GM18507 (cell line): Measurements from ENCODE around the gene RTN4.

Experiments used
- DNase-seq: peaks from one replicate; pipeline ENCODE4 v3.0.0; 2011; ENCODE audit warnings: low read depth; ENCODE audit not compliant: insufficient read length; ENCODE audit errors: extremely low spot score
- FAIRE-seq: peaks from 2 replicates; lab custom pipeline; 2011; peaks lifted over from hg19 to GRCh38; lab: Jason Lieb, UNC

RTN4 gene

DNA sequence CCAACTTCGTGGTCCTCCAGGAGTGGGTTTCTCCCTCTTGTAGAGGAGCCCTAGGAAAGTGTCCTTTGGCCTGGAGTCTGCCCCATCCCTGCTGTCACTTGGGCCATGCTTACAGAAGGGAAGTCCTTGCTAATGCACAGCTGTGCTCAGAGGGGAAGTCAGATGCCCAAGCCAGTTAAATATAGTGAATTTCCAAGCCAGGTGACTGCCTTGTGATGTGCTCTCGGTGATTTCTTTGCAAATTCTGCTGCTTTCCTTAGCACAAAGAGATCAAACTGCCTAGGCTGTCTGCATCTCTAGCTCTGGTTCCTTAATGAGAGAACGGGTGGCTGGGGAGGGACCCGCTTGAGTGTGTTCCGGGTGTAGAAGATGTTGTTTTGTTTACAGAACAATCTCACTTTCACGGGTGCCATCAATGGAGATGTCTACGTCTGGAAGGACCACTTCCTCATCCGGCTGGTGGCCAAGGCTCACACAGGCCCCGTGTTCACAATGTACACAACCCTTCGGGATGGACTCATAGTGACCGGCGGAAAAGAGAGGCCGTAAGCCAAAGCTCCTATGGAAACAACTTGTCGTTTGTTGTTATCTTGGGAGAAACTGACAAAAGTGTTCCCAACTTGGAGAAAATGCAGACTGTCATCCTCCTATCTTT is 91.4 kb downstream of the RTN4 start:
- DNase-seq: no peak
- no peak for FAIRE-seq

DNA sequence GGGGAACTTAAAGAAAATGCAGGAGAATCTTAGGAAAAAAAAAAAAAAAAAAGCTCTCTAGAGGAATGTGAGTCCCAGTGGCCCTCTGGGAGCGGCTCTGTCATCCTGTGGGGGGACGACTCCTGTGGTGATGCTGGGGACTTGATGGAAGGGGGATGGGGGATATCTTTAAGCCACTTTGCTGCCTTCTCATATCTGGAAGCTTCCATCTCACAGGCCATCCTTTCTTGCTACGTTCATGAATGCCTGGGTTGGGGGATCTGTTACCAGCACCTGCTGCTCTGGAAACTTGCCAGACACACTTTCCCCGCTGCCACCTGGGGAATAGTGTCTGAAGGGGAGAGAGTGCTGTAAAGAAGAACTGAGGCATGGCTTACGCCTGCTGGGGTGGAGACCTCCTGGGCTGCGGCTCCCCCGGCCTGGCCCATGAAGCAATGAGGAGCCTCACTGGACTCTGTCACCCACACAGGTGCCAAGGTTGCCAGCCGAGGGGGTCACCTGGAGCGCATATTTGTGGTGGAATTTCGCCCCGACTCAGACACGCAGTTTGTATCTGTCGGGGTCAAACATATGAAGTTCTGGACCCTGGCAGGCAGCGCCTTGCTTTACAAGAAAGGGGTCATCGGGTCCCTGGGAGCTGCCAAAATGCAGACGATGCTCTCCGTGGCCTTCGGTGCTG is 92.8 kb downstream of the RTN4 start:
- DNase-seq (no peak), FAIRE-seq (no peak)

DNA sequence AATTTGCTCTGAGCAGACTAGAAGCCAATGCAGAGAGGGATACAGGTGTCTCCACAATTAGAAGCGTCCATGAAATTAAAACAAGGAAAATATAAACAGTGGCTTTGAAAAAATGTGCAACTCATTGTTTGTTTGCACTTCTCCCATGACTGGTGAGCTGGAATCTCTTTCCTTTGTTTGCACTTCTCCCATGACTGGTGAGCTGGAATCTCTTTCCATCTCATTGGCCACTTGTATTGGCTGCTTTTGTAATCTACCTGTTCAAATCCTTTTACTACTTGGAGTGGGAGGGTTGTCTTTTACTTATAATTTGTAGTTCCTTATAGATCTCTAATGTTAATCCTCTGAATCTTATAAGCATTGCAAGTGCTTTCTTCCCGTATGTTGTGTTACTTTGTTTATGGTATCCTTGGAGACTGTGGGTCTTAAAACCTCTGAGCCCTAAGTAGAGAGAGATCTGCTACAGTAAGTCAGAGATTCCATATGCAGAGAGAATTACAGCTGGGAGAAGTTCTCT is 94.1 kb downstream of the RTN4 start:
- no peak for FAIRE-seq

DNA sequence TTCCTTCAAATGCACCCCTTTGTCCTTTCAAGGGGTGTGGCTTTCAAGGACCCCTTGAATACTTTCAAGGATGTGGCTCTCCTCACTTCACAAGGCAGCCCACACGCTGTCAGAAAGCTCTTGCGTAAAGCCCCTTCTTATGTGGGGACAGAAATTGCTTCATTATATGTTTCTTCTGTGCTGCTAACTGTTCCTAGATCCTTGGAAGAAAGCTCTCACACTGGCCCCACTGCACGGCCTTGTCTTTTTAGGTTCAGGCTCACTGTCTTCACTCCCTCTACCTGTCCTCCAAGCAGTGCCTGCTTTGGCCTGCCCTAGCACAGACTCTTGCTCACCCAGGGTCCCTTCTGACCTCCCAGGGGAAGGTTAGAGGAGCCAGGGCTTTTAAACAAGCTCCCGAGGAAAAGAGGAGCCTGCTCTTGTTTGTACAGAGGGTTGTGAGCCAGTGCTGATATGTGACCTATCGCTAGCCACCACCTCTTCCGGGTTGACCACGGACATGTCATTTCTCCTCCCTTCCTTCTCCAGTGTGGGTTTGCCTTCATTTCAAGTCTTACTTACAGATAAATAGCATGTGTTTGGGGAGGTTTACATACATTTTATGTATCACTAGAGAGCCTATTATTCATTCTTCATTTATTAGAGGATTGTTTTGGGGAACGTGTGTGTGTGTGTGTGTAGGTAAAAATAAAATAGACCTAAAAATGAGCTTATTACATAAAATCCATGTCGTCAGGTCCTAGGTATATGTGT is 94.7 kb downstream of the RTN4 start:
- no peak for FAIRE-seq
- DNase-seq: no peak

More for the DNA sequence above, 94.1 kb downstream of the RTN4 start:
- DNase-seq: no peak

DNA sequence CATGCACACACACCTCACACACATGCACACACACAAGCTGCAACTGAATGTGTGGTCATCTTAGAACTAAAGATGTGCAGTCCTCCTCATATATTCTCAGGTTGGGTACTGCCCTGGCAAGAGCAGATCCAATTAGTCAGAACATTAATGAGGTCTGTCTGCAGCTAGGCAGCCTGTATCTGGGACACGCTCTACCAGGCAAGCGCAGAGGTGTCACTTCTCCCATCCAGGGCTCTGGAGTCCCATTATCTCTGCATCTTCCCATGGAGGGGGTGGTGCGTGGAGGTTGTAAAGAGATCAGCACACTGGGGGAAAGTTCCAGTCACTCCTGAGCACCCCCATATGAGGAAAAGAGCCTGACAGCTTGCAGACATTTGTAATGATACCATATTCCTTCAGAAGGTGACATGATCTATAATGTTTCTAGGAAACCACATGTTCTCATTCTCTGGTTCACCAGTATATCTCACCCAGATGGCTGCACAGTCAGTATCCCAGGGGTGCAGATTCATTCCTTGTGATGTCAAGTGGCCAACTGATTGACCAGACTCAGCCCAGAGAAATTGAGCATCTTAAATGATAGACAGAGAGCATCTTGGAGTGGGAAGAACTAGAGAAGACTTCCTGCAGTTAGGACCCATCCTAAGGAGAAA is 95.4 kb downstream of the RTN4 start:
- FAIRE-seq (peak; percentile 29), DNase-seq (no peak)

DNA sequence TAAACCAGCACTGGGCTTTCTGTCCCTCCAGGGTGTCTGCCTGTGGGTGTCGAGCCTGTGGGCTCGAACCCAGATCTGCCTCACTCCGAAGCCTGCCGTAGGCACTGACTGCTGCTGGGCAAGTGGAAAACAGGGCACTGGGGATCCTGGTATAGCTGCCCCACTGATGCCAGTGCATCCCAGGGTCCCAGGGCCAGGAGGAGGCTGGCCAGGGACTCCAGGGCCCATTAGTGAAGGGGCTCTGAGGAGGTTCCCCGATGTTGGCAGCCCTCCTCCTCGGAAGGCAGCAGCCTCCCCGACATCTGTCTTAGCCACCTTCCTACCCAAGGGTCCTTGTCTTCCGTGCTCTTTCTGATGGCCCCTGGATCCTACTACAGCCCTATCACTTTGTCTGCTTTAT is 96.1 kb downstream of the RTN4 start:
- no peak for FAIRE-seq
- DNase-seq: no peak

DNA sequence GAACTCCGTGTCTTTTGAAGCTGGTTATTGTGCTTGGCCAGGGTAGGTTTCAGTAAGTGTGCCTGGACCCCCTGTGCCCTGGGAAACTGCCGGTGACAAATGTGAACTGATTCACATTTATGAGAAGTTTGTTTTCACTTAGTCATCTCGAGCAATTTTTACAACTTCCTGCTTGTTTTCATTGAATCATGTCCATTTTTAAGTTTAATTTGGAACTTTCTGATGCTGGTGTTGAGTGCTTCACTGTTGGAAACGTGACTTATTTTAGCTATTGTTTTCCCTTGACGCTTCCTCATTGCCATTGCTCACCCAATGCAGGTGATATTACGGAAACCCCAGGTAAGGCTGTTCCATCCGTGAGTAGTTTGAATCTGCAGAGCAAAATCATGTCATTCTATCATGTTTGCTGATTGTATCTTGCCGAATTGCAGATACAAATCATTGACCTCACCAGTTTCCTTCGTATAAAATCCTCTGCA is 97.2 kb downstream of the RTN4 start:
- no peak for DNase-seq
- FAIRE-seq: no peak

DNA sequence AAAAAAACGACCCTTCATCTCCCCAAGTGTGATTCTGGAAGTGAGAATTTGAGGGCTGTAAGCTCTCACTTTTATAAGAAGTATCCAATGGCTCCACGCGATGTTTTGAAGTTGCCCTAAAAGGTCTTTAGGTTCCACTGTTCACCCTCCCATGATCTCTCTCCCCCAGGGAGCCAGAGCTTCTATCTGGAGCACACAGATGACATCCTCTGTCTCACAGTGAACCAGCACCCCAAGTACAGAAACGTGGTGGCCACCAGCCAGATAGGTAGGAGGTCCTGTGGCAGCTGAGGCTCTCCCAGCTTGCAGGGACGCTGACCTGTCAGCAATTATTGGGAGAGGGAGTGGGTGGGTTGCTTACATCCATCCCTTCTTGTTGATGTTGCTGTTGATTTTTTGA is 97.8 kb downstream of the RTN4 start:
- FAIRE-seq (no peak), DNase-seq (no peak)

DNA sequence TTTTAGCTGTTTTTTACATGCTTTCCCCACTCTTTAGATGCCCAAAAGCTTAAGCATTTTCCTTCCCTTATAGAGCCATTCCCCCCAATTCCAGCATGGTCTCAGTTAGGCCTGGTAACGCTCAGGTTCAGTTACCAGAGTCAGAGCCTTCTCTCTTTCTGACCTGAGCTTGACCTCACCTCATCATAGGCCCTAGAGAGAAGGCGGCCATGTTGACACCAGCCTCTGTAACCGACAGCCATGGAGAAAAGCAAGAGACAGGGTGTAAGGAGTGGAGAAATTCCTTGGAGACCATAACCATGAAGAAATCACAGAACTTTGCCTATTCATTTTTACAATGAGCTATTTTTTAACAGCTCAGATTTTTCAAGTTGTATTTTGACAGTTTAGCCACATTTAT is 99.4 kb downstream of the RTN4 start:
- FAIRE-seq: no peak

DNA sequence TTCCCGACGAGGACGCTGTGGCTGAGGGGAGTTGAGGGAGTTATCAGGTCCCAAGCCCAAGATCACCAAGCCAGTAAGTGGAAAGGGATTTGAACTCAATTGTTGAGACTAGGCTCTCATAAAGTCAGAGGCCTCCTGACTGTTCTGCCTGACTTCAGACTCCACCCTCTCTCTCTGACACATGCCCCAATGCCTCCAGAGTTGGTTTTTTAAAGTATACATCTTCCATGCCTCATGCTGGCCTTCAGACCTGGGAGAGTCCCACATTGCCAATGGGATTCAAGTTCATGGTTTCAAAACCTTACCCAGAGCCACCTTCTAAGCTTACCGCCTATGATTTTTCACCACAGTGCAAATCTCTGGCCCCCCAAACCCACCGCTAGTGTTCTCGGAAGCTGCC is 100.8 kb downstream of the RTN4 start:
- FAIRE-seq (no peak), DNase-seq (no peak)

More for the DNA sequence above, 99.4 kb downstream of the RTN4 start:
- DNase-seq: no peak

DNA sequence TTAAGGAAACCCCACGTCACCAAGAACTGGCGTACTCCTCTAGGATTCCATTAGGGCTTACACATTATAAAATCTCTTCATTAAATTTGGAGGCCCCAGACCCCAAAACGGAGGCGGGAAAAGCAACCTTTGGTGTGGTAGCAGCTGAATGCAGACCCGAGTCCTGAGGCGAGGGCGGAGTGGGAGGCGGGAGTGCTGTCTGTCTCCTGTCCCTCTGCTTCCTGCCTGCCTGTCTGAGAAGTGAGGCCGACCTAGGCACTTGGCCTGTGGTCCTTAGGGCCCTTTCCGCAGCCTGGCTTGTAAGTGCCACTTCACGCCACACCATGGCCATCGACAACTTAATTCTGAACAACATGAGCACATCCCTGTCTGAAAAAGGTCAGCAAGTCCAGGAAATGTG is 102.1 kb downstream of the RTN4 start:
- no peak for FAIRE-seq
- no peak for DNase-seq

DNA sequence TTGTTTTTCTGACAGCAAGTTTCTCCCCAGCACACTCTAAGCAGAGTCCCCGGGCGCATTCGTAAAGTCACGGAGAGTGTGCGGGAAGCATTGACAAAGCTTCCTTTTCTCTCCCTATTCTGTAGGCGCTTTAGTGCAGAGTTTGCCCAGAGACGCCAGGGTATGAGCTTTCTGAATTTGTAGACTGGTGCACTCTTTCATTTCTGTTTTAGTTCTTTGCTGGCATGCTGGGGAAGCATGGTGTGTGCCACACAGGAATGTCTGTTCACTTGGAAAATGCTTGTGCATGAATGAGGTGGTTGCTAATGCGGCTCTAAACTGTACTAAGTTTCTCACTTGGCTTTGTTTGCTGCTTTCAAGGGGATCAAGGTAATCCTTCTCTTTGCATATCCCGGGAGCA is 102.6 kb downstream of the RTN4 start:
- DNase-seq: no peak
- no peak for FAIRE-seq

DNA sequence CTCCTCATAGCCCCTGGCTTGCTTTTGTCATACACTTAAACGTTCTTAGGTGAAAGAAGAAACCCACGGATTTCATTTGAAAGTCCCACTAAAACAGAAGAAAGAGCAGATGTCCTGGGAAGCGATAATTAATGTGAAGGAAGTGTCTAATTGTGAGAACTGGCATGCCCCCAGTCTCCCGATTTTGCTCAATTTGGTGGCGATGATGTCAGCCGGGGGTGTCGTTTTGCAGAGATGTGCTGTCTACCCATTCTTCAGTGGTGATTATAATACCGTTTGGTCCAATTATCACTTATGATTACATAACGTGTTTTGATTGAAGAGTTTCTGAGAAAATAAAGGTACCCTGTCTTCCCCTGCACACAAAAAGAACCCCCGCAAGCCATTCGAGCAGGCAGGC is 103.1 kb downstream of the RTN4 start:
- DNase-seq: no peak
- FAIRE-seq: no peak

DNA sequence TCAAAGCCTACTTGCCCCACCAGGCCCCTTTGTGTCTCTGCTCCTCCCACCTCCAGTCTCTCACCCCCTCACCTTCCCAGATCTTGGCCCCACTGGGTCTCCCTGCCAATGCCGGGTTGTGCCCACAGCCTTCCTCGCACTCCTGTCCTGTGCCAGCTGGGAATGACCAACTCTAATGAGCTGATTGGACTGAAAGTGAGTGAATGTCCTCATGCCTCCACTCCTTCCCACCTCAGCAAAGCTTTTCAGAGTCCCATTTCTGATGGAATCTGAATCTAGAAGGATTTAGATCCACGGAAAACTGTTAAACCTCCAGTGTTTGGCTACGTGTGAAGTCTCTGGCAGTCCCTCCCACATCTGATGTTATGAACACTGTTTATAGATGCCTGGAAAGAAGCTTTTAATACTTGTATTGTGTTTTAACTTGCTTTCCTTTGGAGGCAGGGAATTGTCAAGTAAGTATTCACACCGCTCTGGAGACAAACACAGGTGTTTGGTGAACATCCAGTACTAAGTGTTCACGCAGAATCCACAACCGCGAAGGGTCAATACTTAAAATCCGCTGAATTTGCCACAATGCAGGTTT is 103.9 kb downstream of the RTN4 start:
- DNase-seq (no peak), FAIRE-seq (no peak)

DNA sequence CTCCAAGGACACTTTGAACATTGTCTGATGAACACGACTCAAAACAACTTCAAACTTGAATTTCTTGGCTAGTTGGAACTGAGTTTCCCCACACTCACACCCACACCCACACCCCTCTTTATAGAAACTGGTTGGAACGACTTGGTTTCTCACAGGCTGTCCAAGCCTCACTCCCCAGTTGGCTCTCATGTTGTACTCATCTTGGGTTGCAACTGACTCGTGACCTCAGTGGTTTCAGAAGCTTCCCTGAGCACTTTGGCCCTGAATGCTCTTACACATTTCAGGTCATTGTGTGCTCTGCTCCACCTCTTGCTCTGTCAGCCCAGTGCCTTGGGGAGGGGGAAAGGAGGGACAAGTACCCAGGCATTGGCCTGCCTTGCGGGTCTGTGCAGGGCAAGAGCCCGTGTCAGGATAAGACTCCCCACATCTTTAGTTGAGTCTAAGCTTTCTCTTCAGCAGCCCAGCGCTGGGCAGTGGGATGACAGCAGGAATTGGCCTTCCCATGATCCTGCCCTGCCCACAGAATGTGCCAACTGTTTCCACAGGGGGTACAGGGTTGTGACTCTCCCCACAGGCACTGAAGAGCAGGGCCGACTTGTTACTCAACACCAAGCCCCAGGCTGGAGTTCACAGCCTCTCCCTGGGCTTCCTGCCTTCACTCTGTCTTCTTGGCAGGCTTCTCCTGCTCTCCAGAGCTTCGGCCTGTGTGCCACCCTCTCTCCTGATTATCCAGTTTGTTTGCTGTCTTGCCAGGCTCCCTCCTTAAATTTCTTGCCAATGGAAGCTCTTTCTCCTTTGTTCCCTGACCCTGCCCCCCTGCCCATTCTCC is 104.6 kb downstream of the RTN4 start:
- peak; percentile 73 for FAIRE-seq
- DNase-seq: no peak

DNA sequence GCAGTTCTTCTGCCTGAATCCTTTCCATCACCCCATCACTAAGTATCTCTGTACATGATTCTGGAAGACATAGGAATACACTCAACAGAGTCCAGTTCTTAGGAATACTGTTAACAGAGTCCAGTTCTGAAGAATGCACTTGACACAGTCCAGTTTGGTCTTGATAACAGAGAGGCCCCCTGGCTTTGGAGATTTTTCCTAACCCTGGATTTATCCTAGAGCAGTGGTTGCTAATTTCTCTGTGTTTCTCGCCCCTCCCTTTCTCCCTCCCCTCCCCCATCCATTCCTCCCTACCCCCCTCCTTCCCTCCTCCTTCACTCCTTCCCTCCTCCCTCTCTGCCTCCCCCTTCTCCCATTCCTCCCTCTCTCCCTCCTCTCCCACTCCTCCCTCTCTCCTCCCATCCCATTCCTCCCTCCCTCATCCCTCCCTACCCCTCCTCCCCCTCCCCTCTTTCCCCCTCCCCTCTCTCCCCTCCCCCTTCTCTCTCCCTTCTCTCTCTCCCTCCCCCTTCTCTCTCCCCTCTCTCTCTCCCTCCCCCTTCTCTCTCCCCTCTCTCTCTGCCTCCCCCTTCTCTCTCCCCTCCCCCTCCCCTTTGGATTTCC is 105.4 kb downstream of the RTN4 start:
- FAIRE-seq (no peak), DNase-seq (no peak)

DNA sequence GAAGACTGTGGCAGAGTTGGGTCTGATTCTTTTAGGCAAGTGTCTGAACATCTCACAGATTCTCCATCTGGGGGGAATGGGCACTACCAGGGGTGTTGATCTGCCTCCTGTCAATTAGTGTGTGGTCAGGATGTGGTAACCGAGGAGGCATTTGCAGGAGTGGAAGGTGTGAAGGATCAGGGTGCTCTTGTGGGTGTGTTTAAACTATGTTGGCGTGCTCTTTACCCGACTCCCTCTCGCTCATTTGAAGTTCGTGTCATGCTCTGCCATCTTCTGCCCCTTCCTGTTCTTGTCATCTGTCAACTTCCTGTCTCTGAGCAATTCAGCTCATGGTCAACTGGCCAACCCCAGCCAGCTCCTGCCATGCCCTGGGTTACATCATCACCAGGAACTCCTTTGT is 107.9 kb downstream of the RTN4 start:
- no peak for FAIRE-seq
- DNase-seq: no peak

DNA sequence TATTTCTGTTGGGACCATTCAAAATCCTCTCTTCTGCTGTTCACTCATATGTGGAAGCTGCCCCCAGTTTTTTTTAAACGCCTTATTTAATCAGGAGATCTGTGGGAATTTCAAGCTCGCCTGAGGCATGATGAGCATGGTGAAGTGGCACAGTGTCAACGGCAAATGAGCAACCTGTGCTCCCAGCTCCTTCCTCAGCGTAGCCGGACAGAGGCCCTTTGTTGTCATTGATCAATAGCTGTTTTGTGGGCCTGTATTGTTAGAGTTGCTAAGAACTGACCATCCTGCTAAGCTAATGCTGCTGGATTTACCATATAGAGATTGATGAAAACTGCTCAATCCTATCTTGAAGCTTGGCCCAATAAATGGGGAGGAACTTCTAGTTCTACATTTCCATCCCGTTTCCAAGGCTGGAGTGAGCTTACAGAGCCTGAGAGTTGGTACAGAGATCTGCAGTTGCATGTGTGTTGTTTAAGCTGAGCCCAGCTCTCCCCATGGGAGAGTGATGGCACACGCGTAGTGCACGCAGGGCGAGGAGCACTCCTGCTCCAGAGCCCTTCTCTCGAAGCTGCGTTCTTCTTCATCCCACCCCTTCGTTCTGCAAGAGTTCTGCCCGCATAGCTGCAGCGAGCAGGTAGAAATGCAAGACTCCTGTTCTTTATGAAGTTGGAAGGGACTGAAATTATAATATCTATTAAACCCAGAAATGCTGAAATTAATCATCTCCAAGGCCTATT is 108.8 kb downstream of the RTN4 start:
- FAIRE-seq (no peak), DNase-seq (no peak)
